ENCODE results near the gene BRINP1.

The BRINP1 gene

GRCh38 chr9:119343059-119343990 is 25.9 kb downstream of the BRINP1 start:
- no peak for DNase-seq (ENCODE audit: low read depth, low spot score)
- H3K27ac ChIP-seq = no peak overlapping the region

GRCh38 chr9:119339056-119339455 is 30.2 kb downstream of the BRINP1 start:
- DNase-seq (ENCODE audit: low read depth, low spot score) = no peak
- no peak overlapping the region for H3K27ac ChIP-seq

- H3K27ac ChIP-seq = no peak overlapping the region
- no peak for DNase-seq (ENCODE audit: low read depth, low spot score)
Measured at GRCh38 chr9:119337573-119337972, 31.7 kb downstream of the BRINP1 start.

- DNase-seq (ENCODE audit: low read depth, low spot score) = no peak
- H3K27ac ChIP-seq = no peak overlapping the region
Measured at GRCh38 chr9:119334745-119335144, 34.5 kb downstream of the BRINP1 start.

GRCh38 chr9:119333507-119334229 is 35.6 kb downstream of the BRINP1 start:
- H3K27ac ChIP-seq = no peak overlapping the region
- no peak for DNase-seq (ENCODE audit: low read depth, low spot score)

- no peak overlapping the region for H3K27ac ChIP-seq
- DNase-seq (ENCODE audit: low read depth, low spot score) = no peak
Measured at GRCh38 chr9:119332522-119332921, 36.7 kb downstream of the BRINP1 start.

GRCh38 chr9:119322184-119322583 is 47.1 kb downstream of the BRINP1 start:
- H3K27ac ChIP-seq = no peak overlapping the region
- DNase-seq (ENCODE audit: low read depth, low spot score) = no peak

GRCh38 chr9:119318371-119318770 is 50.9 kb downstream of the BRINP1 start:
- peak overlapping the region; percentile 24 for H3K27ac ChIP-seq
- peak; percentile 70 for DNase-seq (ENCODE audit: low read depth, low spot score)

GRCh38 chr9:119313846-119314245 is 55.4 kb downstream of the BRINP1 start:
- H3K27ac ChIP-seq = no peak overlapping the region
- DNase-seq (ENCODE audit: low read depth, low spot score) = no peak

- H3K27ac ChIP-seq = no peak overlapping the region
- DNase-seq (ENCODE audit: low read depth, low spot score) = no peak
Measured at GRCh38 chr9:119310741-119311140, 58.5 kb downstream of the BRINP1 start.

GRCh38 chr9:119307471-119307870 is 61.8 kb downstream of the BRINP1 start:
- H3K27ac ChIP-seq = no peak overlapping the region
- no peak for DNase-seq (ENCODE audit: low read depth, low spot score)

GRCh38 chr9:119304555-119304954 is 64.7 kb downstream of the BRINP1 start:
- H3K27ac ChIP-seq = no peak overlapping the region
- no peak for DNase-seq (ENCODE audit: low read depth, low spot score)

- DNase-seq (ENCODE audit: low read depth, low spot score) = no peak
- no peak overlapping the region for H3K27ac ChIP-seq
Measured at GRCh38 chr9:119302988-119303698, 66.1 kb downstream of the BRINP1 start.

- H3K27ac ChIP-seq = no peak overlapping the region
- DNase-seq (ENCODE audit: low read depth, low spot score) = no peak
Measured at GRCh38 chr9:119298076-119298853, 71.0 kb downstream of the BRINP1 start.

GRCh38 chr9:119291554-119291953 is 77.7 kb downstream of the BRINP1 start:
- no peak overlapping the region for H3K27ac ChIP-seq
- DNase-seq (ENCODE audit: low read depth, low spot score) = no peak

GRCh38 chr9:119289740-119290433 is 79.3 kb downstream of the BRINP1 start:
- H3K27ac ChIP-seq = no peak overlapping the region
- DNase-seq (ENCODE audit: low read depth, low spot score) = no peak

- DNase-seq (ENCODE audit: low read depth, low spot score) = no peak
- no peak overlapping the region for H3K27ac ChIP-seq
Measured at GRCh38 chr9:119284587-119285337, 84.5 kb downstream of the BRINP1 start.

- no peak for DNase-seq (ENCODE audit: low read depth, low spot score)
- no peak overlapping the region for H3K27ac ChIP-seq
Measured at GRCh38 chr9:119284118-119284517, 85.1 kb downstream of the BRINP1 start.

All from epithelial cell of prostate (primary cell).